RWPE2 (cell line): ENCODE measurements around the gene RAI1.

Experiments used
- ATAC-seq: fragments of 200-7000 bp; cut with Tn5 transposase; 3 replicates; pipeline ENCODE4 v1.9.1; 2021; ENCODE audit warnings: low read depth
- DNase-seq: peaks from one replicate; pipeline ENCODE4 v3.0.0-alpha.2; 2020; ENCODE audit warnings: low spot score
- H3K27ac ChIP-seq: fragments of 450-650 bp; 2 replicates; pipeline ENCODE4 v1.5.1; 2017; ENCODE audit warnings: mild to moderate bottlenecking; ENCODE audit not compliant: poor library complexity, severe bottlenecking
- H3K27me3 ChIP-seq: fragments of 250-450 bp; sonication (Bioruptor Pico); 2 replicates; pipeline ENCODE4 v1.5.1; 2021; ENCODE audit warnings: mild to moderate bottlenecking, moderate library complexity; ENCODE audit not compliant: insufficient read depth, poor library complexity, severe bottlenecking
- H3K36me3 ChIP-seq: fragments of 250-450 bp; sonication (Bioruptor Pico); 2 replicates; pipeline ENCODE4 v1.5.1; 2020; ENCODE audit warnings: low read depth, mild to moderate bottlenecking, moderate library complexity
- H3K4me1 ChIP-seq: fragments of 250-450 bp; sonication (Bioruptor Pico); 2 replicates; pipeline ENCODE4 v1.5.1; 2021; ENCODE audit warnings: mild to moderate bottlenecking, moderate library complexity; ENCODE audit not compliant: insufficient read depth, poor library complexity, severe bottlenecking
- H3K4me3 ChIP-seq: fragments of 250-450 bp; sonication (Bioruptor Pico); 2 replicates; pipeline ENCODE4 v1.5.1; 2021; ENCODE audit warnings: mild to moderate bottlenecking, moderate library complexity; ENCODE audit not compliant: severe bottlenecking
- H3K9me3 ChIP-seq: fragments of 250-450 bp; sonication (Bioruptor Pico); 2 replicates; pipeline ENCODE4 v1.5.1; 2021; ENCODE audit warnings: mild to moderate bottlenecking, moderate library complexity; ENCODE audit not compliant: severe bottlenecking
- TF ChIP-seq, protein P1 (sequence below): fragments of 450-650 bp; IDR thresholded peaks from one replicate; pipeline ENCODE4 v1.5.1; 2017; ENCODE audit warnings: mild to moderate bottlenecking, moderate library complexity; ENCODE audit not compliant: poor library complexity, severe bottlenecking

The RAI1 gene

DNA sequence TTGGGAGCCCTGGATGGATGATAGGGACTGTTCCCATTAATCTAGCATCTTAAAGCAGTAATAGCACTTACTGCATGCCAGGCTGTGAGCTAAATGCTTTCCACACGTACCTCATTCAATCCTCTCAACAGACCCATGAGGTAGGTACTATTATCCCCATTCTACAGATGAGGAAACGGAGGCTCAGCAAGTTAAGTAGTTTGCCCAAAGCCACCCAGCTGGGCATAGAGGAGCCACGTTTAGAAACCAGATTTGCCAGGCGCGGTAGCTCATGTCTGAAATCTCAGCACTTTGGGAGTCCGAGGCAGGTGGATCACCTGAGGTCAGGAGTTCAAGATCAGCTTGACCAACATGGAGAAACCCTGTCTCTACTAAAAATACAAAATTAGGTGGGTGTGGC, 2.0 kb upstream of the RAI1 start:
- Histone ChIP-seq H3K36me3 (peaks cover 8% of the 10 kb centered on the region), H3K4me1 (peaks cover 24% of the 10 kb centered on the region), H3K9me3 (no peaks in the 10 kb centered on the region), H3K27me3 (no peaks in the 10 kb centered on the region), H3K4me3 (no peak overlapping the region), H3K27ac (no peak overlapping the region)
- TF ChIP-seq, protein P1, sequence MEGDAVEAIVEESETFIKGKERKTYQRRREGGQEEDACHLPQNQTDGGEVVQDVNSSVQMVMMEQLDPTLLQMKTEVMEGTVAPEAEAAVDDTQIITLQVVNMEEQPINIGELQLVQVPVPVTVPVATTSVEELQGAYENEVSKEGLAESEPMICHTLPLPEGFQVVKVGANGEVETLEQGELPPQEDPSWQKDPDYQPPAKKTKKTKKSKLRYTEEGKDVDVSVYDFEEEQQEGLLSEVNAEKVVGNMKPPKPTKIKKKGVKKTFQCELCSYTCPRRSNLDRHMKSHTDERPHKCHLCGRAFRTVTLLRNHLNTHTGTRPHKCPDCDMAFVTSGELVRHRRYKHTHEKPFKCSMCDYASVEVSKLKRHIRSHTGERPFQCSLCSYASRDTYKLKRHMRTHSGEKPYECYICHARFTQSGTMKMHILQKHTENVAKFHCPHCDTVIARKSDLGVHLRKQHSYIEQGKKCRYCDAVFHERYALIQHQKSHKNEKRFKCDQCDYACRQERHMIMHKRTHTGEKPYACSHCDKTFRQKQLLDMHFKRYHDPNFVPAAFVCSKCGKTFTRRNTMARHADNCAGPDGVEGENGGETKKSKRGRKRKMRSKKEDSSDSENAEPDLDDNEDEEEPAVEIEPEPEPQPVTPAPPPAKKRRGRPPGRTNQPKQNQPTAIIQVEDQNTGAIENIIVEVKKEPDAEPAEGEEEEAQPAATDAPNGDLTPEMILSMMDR, result no peak
- DNase-seq (no peak), ATAC-seq (no peak)

DNA sequence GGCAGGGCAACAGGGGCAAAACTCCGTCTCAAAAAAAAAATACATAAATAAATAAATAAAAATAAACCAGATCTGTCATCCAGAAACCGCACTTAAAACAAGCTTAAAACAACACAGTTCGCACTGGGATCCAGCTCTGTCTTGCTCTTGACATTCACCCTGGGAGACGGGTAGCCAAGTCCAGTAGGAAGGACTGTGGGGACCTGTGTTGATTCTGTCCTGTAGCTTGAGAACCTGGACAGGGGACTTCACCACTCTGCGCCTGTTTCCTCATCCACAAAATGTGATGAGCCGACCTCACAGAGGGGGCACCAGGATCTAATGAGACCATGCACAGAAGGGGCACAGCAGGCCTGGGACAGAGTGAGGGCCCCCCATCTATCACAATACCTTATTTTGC, 1.5 kb upstream of the RAI1 start:
- ATAC-seq (no peak), DNase-seq (no peak)
- H3K4me3 ChIP-seq, result no peak overlapping the region
- no peak overlapping the region for H3K27ac ChIP-seq
- H3K9me3 ChIP-seq, result no peaks in the 10 kb centered on the region
- peaks cover 9% of the 10 kb centered on the region for H3K36me3 ChIP-seq
- TF ChIP-seq, protein P1, result no peak
- H3K4me1 ChIP-seq, result peaks cover 29% of the 10 kb centered on the region
- no peaks in the 10 kb centered on the region for H3K27me3 ChIP-seq

DNA sequence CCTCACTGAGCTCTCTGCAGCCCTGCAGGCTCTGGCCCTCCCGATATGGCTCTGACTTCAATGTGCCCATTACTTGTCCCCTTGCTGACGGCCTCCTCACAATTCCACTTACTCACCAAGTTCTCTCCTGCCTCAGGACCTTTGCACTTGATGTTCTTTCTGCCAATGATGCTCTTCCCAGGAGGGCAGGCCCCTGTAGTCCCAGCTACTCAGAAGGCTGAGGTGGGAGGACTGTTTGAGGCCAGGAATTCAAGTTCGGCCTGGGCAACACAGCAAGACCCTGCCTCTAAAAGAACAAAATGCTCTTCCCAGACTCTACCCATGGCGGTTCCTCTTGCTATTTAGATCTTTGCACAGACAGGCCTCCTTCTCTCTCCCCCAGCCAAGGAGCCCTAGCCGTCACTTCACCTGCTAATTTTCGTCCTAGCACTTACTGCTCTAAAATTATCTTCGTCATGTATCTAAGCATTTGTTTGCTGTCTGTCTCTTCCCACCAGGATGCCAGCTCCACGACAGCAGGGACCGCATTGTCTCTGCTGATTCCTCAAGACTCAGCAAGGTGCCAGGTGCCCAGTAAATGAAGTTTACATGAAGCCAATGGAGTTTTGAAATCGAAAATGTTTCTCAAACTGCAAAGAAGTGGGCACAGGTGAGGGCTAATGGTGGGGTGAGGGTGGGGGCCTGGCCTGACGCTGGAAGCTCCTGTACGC, 626 bp upstream of the RAI1 start:
- H3K27me3 ChIP-seq, result no peaks in the 10 kb centered on the region
- TF ChIP-seq, protein P1, result no peak
- peaks cover 9% of the 10 kb centered on the region for H3K36me3 ChIP-seq
- no peaks in the 10 kb centered on the region for H3K9me3 ChIP-seq
- H3K4me1 ChIP-seq, result peaks cover 35% of the 10 kb centered on the region
- H3K4me3 ChIP-seq, result peak overlapping the region; percentile 99
- no peak for ATAC-seq
- peak overlapping the region; percentile 98 for H3K27ac ChIP-seq
- no peak for DNase-seq

- Histone ChIP-seq H3K27me3 (no peaks in the 10 kb centered on the region), H3K4me3 (peak overlapping the region; percentile 99), H3K4me1 (peaks cover 34% of the 10 kb centered on the region), H3K27ac (peak overlapping the region; percentile 98), H3K9me3 (no peaks in the 10 kb centered on the region), H3K36me3 (peaks cover 9% of the 10 kb centered on the region)
- TF ChIP-seq, protein P1, result no peak
- DNase-seq, result no peak
- no peak for ATAC-seq
Observed at GRCh38 chr17:17681744-17682292, 560 bp downstream of the RAI1 start.

GRCh38 chr17:17682293-17682736, 1.1 kb downstream of the RAI1 start:
- H3K4me3 ChIP-seq, result peak overlapping the region; percentile 99
- TF ChIP-seq, protein P1, result no peak
- ATAC-seq, result no peak

More at GRCh38 chr17:17682293-17682736, 1.1 kb downstream of the RAI1 start:
- no peaks in the 10 kb centered on the region for H3K27me3 ChIP-seq
- H3K36me3 ChIP-seq, result peaks cover 9% of the 10 kb centered on the region
- H3K4me1 ChIP-seq, result peaks cover 38% of the 10 kb centered on the region
- no peak for DNase-seq
- H3K9me3 ChIP-seq, result no peaks in the 10 kb centered on the region
- peak overlapping the region; percentile 98 for H3K27ac ChIP-seq
